ENCODE measurements around the gene C3orf20. TPM values are rescaled to one million over a fixed set of nuclear protein-coding genes. Genes with fewer than 3 reads are reported as not detected.

Gene C3orf20
- total and polyA plus RNA-seq, 2 experiments from 2014 or later = not detected

DNA sequence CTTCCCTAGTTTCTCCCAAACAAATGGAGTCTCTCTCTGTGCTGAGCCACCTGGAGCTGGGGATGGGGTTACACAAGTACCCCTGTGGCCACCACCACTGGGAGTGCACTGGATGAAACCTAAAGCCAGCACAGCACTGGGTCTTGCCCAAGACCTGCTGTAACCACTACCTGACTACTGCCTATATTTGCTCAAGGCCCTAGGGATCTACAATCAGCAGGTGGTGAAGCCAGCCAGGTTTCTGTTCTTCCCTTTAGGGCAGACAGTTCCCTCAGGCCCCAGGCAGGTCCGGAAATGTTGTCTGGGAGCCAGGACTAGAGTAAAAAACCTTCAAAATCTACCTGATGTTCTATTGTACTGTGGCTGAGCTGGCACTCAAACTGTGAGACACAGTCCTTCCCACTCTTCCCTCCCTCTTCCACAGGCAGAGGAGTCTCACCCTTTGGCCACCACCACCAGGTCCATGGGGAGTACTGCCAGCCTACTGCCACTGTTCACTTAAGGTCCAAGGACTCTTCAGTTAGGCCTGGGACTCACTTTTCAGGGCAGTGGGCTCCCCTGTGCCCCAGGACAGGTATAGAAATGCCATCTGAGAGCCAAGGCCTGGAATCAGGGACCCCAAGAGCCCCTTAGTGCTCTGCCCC, 23.8 kb downstream of the C3orf20 start:
- Mint-ChIP-seq H3K36me3 (ENCODE audit: low read depth) (no peaks in the 10 kb centered on the region), H3K4me3 (no peak overlapping the region), H3K27ac (no peak overlapping the region), H3K4me1 (no peaks in the 10 kb centered on the region), H3K9me3 (no peaks in the 10 kb centered on the region), H3K27me3 (ENCODE audit: insufficient read depth, low read depth, poor library complexity) (no peaks in the 10 kb centered on the region)
- Histone ChIP-seq H3F3A (replicated peaks; ENCODE audit: low read depth) (no peaks in the 10 kb centered on the region), H3K4me1 (ENCODE audit: insufficient read depth) (no peaks in the 10 kb centered on the region), H4K20me1 (replicated peaks; ENCODE audit: insufficient read depth) (no peaks in the 10 kb centered on the region; the same call in 1 of the 2 replicates), H3K4me3 (no peak overlapping the region), H3K79me2 (replicated peaks; ENCODE audit: insufficient read depth) (no peaks in the 10 kb centered on the region), H3K36me3 (ENCODE audit: insufficient read depth) (no peaks in the 10 kb centered on the region), H2AFZ (no peak overlapping the region), H3K9me2 (ENCODE audit: insufficient read depth) (no peaks in the 10 kb centered on the region), H3K27ac (ENCODE audit: low read depth) (no peak overlapping the region), H3K4me2 (no peak overlapping the region), H3K27me3 (ENCODE audit: insufficient read depth) (no peaks in the 10 kb centered on the region)
- no peak for DNase-seq (ENCODE audit: low spot score)
- TF ChIP-seq, protein P1, sequence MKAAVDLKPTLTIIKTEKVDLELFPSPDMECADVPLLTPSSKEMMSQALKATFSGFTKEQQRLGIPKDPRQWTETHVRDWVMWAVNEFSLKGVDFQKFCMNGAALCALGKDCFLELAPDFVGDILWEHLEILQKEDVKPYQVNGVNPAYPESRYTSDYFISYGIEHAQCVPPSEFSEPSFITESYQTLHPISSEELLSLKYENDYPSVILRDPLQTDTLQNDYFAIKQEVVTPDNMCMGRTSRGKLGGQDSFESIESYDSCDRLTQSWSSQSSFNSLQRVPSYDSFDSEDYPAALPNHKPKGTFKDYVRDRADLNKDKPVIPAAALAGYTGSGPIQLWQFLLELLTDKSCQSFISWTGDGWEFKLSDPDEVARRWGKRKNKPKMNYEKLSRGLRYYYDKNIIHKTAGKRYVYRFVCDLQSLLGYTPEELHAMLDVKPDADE (IDR thresholded peaks at IDR 0.05) = no peak
- TF ChIP-seq, protein P2, sequence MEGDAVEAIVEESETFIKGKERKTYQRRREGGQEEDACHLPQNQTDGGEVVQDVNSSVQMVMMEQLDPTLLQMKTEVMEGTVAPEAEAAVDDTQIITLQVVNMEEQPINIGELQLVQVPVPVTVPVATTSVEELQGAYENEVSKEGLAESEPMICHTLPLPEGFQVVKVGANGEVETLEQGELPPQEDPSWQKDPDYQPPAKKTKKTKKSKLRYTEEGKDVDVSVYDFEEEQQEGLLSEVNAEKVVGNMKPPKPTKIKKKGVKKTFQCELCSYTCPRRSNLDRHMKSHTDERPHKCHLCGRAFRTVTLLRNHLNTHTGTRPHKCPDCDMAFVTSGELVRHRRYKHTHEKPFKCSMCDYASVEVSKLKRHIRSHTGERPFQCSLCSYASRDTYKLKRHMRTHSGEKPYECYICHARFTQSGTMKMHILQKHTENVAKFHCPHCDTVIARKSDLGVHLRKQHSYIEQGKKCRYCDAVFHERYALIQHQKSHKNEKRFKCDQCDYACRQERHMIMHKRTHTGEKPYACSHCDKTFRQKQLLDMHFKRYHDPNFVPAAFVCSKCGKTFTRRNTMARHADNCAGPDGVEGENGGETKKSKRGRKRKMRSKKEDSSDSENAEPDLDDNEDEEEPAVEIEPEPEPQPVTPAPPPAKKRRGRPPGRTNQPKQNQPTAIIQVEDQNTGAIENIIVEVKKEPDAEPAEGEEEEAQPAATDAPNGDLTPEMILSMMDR (conservative IDR thresholded peaks at IDR 0.05; ENCODE audit: low read depth in 2 of 2) = no peak
- TF ChIP-seq ZNF462 (CRISPR knock-in tag; IDR thresholded peaks at IDR 0.05) (no peak), ZNF331 (CRISPR knock-in tag; IDR thresholded peaks at IDR 0.05; ENCODE audit: low read depth) (no peak), NANOG (IDR thresholded peaks at IDR 0.05; ENCODE audit: borderline replicate concordance) (no peak), POLR2AphosphoS5 (IDR thresholded peaks at IDR 0.05; ENCODE audit: low read depth) (no peak), ZNF114 (CRISPR knock-in tag; IDR thresholded peaks at IDR 0.05) (no peak), CREB1 (CRISPR knock-in tag; IDR thresholded peaks at IDR 0.05; ENCODE audit: low read depth) (no peak), STAT1 (IDR thresholded peaks at IDR 0.05; ENCODE audit: unreplicated experiment) (no peak), EZH2phosphoT487 (IDR thresholded peaks at IDR 0.05; ENCODE audit: unreplicated experiment) (no peak), JUNB (IDR thresholded peaks at IDR 0.05; ENCODE audit: unreplicated experiment) (no peak), EZH2 (IDR thresholded peaks at IDR 0.05; ENCODE audit: low read depth, unreplicated experiment) (no peak)
- TF ChIP-seq, protein P3, sequence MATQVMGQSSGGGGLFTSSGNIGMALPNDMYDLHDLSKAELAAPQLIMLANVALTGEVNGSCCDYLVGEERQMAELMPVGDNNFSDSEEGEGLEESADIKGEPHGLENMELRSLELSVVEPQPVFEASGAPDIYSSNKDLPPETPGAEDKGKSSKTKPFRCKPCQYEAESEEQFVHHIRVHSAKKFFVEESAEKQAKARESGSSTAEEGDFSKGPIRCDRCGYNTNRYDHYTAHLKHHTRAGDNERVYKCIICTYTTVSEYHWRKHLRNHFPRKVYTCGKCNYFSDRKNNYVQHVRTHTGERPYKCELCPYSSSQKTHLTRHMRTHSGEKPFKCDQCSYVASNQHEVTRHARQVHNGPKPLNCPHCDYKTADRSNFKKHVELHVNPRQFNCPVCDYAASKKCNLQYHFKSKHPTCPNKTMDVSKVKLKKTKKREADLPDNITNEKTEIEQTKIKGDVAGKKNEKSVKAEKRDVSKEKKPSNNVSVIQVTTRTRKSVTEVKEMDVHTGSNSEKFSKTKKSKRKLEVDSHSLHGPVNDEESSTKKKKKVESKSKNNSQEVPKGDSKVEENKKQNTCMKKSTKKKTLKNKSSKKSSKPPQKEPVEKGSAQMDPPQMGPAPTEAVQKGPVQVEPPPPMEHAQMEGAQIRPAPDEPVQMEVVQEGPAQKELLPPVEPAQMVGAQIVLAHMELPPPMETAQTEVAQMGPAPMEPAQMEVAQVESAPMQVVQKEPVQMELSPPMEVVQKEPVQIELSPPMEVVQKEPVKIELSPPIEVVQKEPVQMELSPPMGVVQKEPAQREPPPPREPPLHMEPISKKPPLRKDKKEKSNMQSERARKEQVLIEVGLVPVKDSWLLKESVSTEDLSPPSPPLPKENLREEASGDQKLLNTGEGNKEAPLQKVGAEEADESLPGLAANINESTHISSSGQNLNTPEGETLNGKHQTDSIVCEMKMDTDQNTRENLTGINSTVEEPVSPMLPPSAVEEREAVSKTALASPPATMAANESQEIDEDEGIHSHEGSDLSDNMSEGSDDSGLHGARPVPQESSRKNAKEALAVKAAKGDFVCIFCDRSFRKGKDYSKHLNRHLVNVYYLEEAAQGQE (IDR thresholded peaks at IDR 0.05; ENCODE audit: unreplicated experiment) = no peak
- no peak for ATAC-seq
